NB4 (cell line): ENCODE results near the gene ZNF664.

Experiments used
- CTCF ChIP-seq: IDR thresholded peaks from one replicate; pipeline ENCODE4 v1.5.1; 2012; ENCODE audit warnings: low read depth, low read length
- TF ChIP-seq, protein P1 (sequence below): IDR thresholded peaks from 2 replicates; pipeline ENCODE4 v1.6.1; 2011; ENCODE audit warnings: low read depth, low read length

- TF ChIP-seq, protein P1, sequence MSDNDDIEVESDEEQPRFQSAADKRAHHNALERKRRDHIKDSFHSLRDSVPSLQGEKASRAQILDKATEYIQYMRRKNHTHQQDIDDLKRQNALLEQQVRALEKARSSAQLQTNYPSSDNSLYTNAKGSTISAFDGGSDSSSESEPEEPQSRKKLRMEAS = no peak
- TF ChIP-seq CTCF = no peak
Measured at GRCh38 chr12:123948796-123949769, 23.9 kb upstream of the ZNF664 start.
